Left ventricle myocardium inferior (tissue), 1 donor: Measurements from ENCODE around the gene ZNF577. TPM values are rescaled to one million over a fixed set of nuclear protein-coding genes. Genes with fewer than 3 reads are reported as not detected.
A peak's percentile ranks its signal among the peaks of the same experiment; 100 is the strongest.

Experiments used
- DNase-seq: peaks from one replicate; pipeline ENCODE4 v3.0.0-alpha.2; 2020
- H3K27ac ChIP-seq: fragments of 200-600 bp; replicated peaks from 2 replicates; pipeline ENCODE4 v1.8.0; 2021
- H3K27me3 ChIP-seq: fragments of 200-600 bp; 2 replicates; pipeline ENCODE4 v1.8.0; 2021; ENCODE audit warnings: low read depth
- H3K36me3 ChIP-seq: fragments of 200-600 bp; 2 replicates; pipeline ENCODE4 v1.8.0; 2021
- H3K4me1 ChIP-seq: fragments of 200-600 bp; 2 replicates; pipeline ENCODE4 v1.8.0; 2021
- H3K4me3 ChIP-seq: fragments of 200-600 bp; 2 replicates; pipeline ENCODE4 v1.8.0; 2021; ENCODE audit warnings: mild to moderate bottlenecking, moderate library complexity
- H3K9me3 ChIP-seq: fragments of 200-600 bp; replicated peaks from 2 replicates; pipeline ENCODE4 v1.8.0; 2021
- CTCF ChIP-seq: fragments of 200-600 bp; IDR thresholded peaks from 2 replicates; pipeline ENCODE4 v1.8.0; 2021; ENCODE audit warnings: antibody characterized with exemption, mild to moderate bottlenecking, borderline replicate concordance
- intact Hi-C: fragments of 100-400 bp; cut with micrococcal nuclease; formaldehyde crosslinking; loops from one replicate; pipeline ENCODE4 v1.11.0; 2022
- total RNA-seq: library from RNA; stranded (reverse); fragmentation: NEBNext Ultra II Directional; extraction: Animal tissue kit (Norgen Biotek cat#: 25700); gene quantifications from one replicate; pipeline ENCODE4 v1.2.1, GENCODE V29; 2021
- donor health status: DM: no; HTN: yes; CAD: no; lungs with severe emphysema.

The ZNF577 gene
- total RNA-seq, 1 donor from 2014 or later = 9.7 TPM

- TF ChIP-seq CTCF = no peak
- Histone ChIP-seq H3K4me1 (peaks cover 19% of the 10 kb centered on the region), H3K36me3 (peaks cover 17% of the 10 kb centered on the region), H3K9me3 (peaks cover 35% of the 10 kb centered on the region), H3K27ac (peak overlapping the region; percentile 89), H3K27me3 (peaks cover 42% of the 10 kb centered on the region), H3K4me3 (peak overlapping the region; percentile 87)
- intact Hi-C loops = no loop called here
- DNase-seq = no peak
Observed at GRCh38 chr19:51905206-51905605, 17.5 kb upstream of the ZNF577 start.

- peaks cover 35% of the 10 kb centered on the region for H3K27me3 ChIP-seq
- peaks cover 24% of the 10 kb centered on the region for H3K36me3 ChIP-seq
- intact Hi-C loops = no loop called here
- peaks cover 36% of the 10 kb centered on the region for H3K9me3 ChIP-seq
- DNase-seq = peak; percentile 77
- H3K27ac ChIP-seq = peak within 1 kb of the TSS; percentile 89
- peak within 1 kb of the TSS; percentile 87 for H3K4me3 ChIP-seq
- peak; percentile 13 for TF ChIP-seq CTCF
- H3K4me1 ChIP-seq = peaks cover 19% of the 10 kb centered on the region
Observed at GRCh38 chr19:51904331-51905165, 16.8 kb upstream of the ZNF577 start, which contains the start of gene ZNF649. TSS of gene ZNF649 (minus strand) at chr19:51905017. CDS start at chr19:51900107, 4,910 bp downstream.

GRCh38 chr19:51903192-51903591, 15.4 kb upstream of the ZNF577 start:
- no peak for TF ChIP-seq CTCF
- Histone ChIP-seq H3K27ac (no peak overlapping the region), H3K27me3 (peaks cover 23% of the 10 kb centered on the region), H3K4me1 (peaks cover 19% of the 10 kb centered on the region), H3K4me3 (peak overlapping the region; percentile 87), H3K36me3 (peaks cover 37% of the 10 kb centered on the region), H3K9me3 (peaks cover 36% of the 10 kb centered on the region)
- intact Hi-C loops = no loop called here
- no peak for DNase-seq

- intact Hi-C loops = no loop called here
- TF ChIP-seq CTCF = no peak
- peaks cover 9% of the 10 kb centered on the region for H3K27me3 ChIP-seq
- peaks cover 36% of the 10 kb centered on the region for H3K9me3 ChIP-seq
- peaks cover 50% of the 10 kb centered on the region for H3K36me3 ChIP-seq
- peaks cover 19% of the 10 kb centered on the region for H3K4me1 ChIP-seq
- H3K27ac ChIP-seq = no peak overlapping the region
- no peak overlapping the region for H3K4me3 ChIP-seq
- DNase-seq = no peak
Observed at GRCh38 chr19:51901860-51902259, 14.1 kb upstream of the ZNF577 start.

- TF ChIP-seq CTCF = no peak
- Histone ChIP-seq H3K36me3 (peaks cover 81% of the 10 kb centered on the region), H3K4me1 (peaks cover 19% of the 10 kb centered on the region), H3K27me3 (no peaks in the 10 kb centered on the region), H3K9me3 (peaks cover 73% of the 10 kb centered on the region), H3K4me3 (no peak overlapping the region), H3K27ac (no peak overlapping the region)
- DNase-seq = no peak
- intact Hi-C loops = no loop called here
Observed at GRCh38 chr19:51891193-51891747, 3.5 kb upstream of the ZNF577 start.
